GM23248 (cell line): ENCODE measurements around the gene ACIN1.

Experiments
- EZH2 ChIP-seq: fragments of 200-600 bp; sonication (generic); IDR thresholded peaks from 2 replicates; pipeline ENCODE4 v1.6.1; 2018; ENCODE audit warnings: antibody characterized with exemption, mild to moderate bottlenecking; ENCODE audit not compliant: insufficient read depth, poor library complexity, severe bottlenecking
- EZH2phosphoT487 ChIP-seq: fragments of 200-600 bp; sonication (generic); IDR thresholded peaks from 2 replicates; pipeline ENCODE4 v1.6.1; 2018; ENCODE audit warnings: antibody characterized with exemption, moderate library complexity, mild to moderate bottlenecking, low read depth; ENCODE audit not compliant: insufficient read depth

DNA sequence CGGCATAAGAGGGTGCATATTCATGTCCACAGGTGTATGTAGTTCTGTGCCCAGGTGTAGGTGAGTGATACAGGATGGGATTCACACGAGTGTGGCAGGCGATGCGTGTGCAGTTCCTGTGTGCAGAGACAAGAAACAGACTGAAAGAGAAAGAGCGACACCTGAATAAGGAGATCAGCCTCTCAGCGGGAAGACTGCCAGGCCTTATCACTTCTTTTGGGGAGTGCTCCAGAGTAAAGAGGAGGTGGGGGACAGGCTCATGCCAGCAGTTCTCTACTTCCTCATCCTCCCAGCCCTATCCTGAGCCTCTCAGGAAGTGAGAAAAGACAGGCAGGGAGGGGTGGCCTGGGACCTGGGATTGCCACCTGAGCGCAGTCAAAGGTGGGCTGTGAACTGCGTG is 50.1 kb downstream of the ACIN1 start:
- TF ChIP-seq EZH2: no peak
- TF ChIP-seq EZH2phosphoT487: no peak
